Prostate gland (tissue), 2 donors: ENCODE results near the gene CTDSP1. TPM values are rescaled to one million over a fixed set of nuclear protein-coding genes. Genes with fewer than 3 reads are reported as not detected.

Experiments
- DNase-seq: peaks from one replicate; pipeline ENCODE4 v3.0.0-alpha.2; 2019; ENCODE audit warnings: low spot score
- H3K27ac ChIP-seq, 2 donors: fragments of 200-600 bp; sonication (generic); 2 replicates each; pipeline ENCODE4 v1.5.1; 2017 to 2019
- H3K27me3 ChIP-seq: fragments of 200-600 bp; sonication (generic); replicated peaks from 2 replicates; pipeline ENCODE4 v1.5.1; 2019; ENCODE audit not compliant: insufficient read depth
- H3K36me3 ChIP-seq, 2 donors: fragments of 200-600 bp; sonication (generic); 1 replicate in 1 of 2; 2 replicates in 1 of 2; pipeline versions ENCODE4 v1.5.1 to v1.8.1; 2017 to 2019
- H3K4me1 ChIP-seq: fragments of 200-600 bp; sonication (generic); replicated peaks from 2 replicates; pipeline ENCODE4 v1.5.1; 2019
- H3K4me3 ChIP-seq, 2 donors: fragments of 200-600 bp; sonication (generic); 2 replicates each; pipeline ENCODE4 v1.5.1; 2017 to 2019
- H3K9me3 ChIP-seq: fragments of 200-600 bp; sonication (generic); 2 replicates; pipeline ENCODE4 v1.5.1; 2017
- POLR2A ChIP-seq: fragments of 450-650 bp; IDR thresholded peaks from one replicate; pipeline ENCODE4 v1.6.1; 2016; ENCODE audit warnings: antibody characterized with exemption, mild to moderate bottlenecking
- POLR2AphosphoS5 ChIP-seq: sonication (generic); formaldehyde crosslinking; IDR thresholded peaks from one replicate; pipeline ENCODE4 v1.6.1; 2017; ENCODE audit warnings: antibody characterized with exemption
- WGBS: methylation state at CpG from one replicate; pipeline ENCODE4 v1.1.5; 2018; 5-methylcytosine and 5-hydroxymethylcytosine counted together
- intact Hi-C: fragments of 100-400 bp; cut with DNase I; formaldehyde crosslinking; loops from one replicate; pipeline ENCODE4 v1.14.2; 2022
- total RNA-seq, 2 donors: library from RNA; depleted of rRNA; stranded (reverse); fragments of >200 nt; gene quantifications; one replicate each; pipeline ENCODE4 v1.1.0, GENCODE V29; 2016
- TF ChIP-seq, protein P1 (sequence below), 4 experiments: fragments of 200-600 bp in 2 of 4; fragments of 450-650 bp in 2 of 4; sonication (generic) in 2 of 4; IDR thresholded peaks; 1 replicate in 3 of 4; 2 replicates in 1 of 4; pipeline ENCODE4 v1.5.1; 2016 to 2019; ENCODE audit warnings: antibody characterized with exemption in 4 of 4, mild to moderate bottlenecking in 2 of 4, moderate library complexity in 2 of 4

The CTDSP1 gene
- total RNA-seq, 2 donors from 2014 or later: 145 to 180 TPM

DNA sequence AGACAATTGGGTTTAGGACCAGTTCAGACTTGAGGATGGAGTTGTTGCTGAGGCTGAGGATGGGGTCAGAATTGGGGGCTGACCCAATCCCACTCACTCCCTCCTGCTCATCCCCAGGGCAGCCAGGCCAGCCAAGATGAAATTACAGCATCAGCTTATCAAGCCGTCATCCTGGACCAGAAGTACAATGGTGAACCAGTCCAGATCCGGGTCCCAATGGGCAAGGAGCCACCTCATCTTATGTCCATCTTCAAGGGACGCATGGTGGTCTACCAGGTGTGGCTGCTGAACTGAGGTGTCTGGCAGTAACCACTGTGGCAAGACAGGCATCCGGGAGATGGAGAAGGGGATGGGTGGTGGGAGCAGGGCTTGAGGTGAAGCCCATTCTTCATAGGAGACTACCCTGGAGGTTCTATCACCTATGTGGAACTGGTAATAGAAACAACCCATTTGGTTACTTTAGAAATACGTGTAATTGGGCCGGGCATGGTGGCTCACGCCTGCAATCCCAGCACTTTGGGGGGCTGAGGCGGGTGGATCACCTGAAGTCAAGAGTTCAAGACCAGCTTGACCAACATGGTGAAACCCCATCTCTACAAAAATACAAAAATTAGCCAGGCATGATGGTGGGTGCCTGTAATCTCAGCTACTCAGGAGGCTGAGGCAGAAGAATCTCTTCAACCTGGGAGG is 33.2 kb downstream of the CTDSP1 start:
- no peak overlapping the region for H3K4me3 ChIP-seq
- DNase-seq: no peak
- intact Hi-C loops: no loop called here
- H3K9me3 ChIP-seq: no peaks in the 10 kb centered on the region
- 93% methylated on average over 8 of the region's 8 CpGs for WGBS
- TF ChIP-seq, protein P1, sequence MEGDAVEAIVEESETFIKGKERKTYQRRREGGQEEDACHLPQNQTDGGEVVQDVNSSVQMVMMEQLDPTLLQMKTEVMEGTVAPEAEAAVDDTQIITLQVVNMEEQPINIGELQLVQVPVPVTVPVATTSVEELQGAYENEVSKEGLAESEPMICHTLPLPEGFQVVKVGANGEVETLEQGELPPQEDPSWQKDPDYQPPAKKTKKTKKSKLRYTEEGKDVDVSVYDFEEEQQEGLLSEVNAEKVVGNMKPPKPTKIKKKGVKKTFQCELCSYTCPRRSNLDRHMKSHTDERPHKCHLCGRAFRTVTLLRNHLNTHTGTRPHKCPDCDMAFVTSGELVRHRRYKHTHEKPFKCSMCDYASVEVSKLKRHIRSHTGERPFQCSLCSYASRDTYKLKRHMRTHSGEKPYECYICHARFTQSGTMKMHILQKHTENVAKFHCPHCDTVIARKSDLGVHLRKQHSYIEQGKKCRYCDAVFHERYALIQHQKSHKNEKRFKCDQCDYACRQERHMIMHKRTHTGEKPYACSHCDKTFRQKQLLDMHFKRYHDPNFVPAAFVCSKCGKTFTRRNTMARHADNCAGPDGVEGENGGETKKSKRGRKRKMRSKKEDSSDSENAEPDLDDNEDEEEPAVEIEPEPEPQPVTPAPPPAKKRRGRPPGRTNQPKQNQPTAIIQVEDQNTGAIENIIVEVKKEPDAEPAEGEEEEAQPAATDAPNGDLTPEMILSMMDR (IDR thresholded peaks at IDR 0.05): no peak
- no peak for TF ChIP-seq POLR2A
- no peak for TF ChIP-seq POLR2AphosphoS5
- H3K27ac ChIP-seq: no peak overlapping the region
- no peaks in the 10 kb centered on the region for H3K36me3 ChIP-seq
- no peaks in the 10 kb centered on the region for H3K27me3 ChIP-seq
- no peaks in the 10 kb centered on the region for H3K4me1 ChIP-seq

GRCh38 chr2:218434456-218434855 is 34.8 kb downstream of the CTDSP1 start:
- H3K27ac ChIP-seq: no peak overlapping the region
- no peak for DNase-seq
- 85% methylated on average over 9 of the region's 9 CpGs for WGBS
- H3K27me3 ChIP-seq: no peaks in the 10 kb centered on the region
- H3K36me3 ChIP-seq: no peaks in the 10 kb centered on the region
- intact Hi-C loops: no loop called here
- no peaks in the 10 kb centered on the region for H3K9me3 ChIP-seq
- no peaks in the 10 kb centered on the region for H3K4me1 ChIP-seq
- TF ChIP-seq POLR2AphosphoS5 (no peak), POLR2A (no peak)
- TF ChIP-seq, protein P1 (IDR thresholded peaks at IDR 0.05): no peak
- no peak overlapping the region for H3K4me3 ChIP-seq

GRCh38 chr2:218435003-218435982 is 35.6 kb downstream of the CTDSP1 start:
- Histone ChIP-seq H3K9me3 (no peaks in the 10 kb centered on the region), H3K4me1 (no peaks in the 10 kb centered on the region), H3K4me3 (no peak overlapping the region), H3K36me3 (no peaks in the 10 kb centered on the region), H3K27me3 (no peaks in the 10 kb centered on the region), H3K27ac (no peak overlapping the region)
- TF ChIP-seq POLR2AphosphoS5: no peak
- TF ChIP-seq, protein P1 (IDR thresholded peaks at IDR 0.05): no peak
- TF ChIP-seq POLR2A: no peak
- 91% methylated on average over 11 of the region's 11 CpGs for WGBS
- no peak for DNase-seq
- intact Hi-C loops: no loop called here

DNA sequence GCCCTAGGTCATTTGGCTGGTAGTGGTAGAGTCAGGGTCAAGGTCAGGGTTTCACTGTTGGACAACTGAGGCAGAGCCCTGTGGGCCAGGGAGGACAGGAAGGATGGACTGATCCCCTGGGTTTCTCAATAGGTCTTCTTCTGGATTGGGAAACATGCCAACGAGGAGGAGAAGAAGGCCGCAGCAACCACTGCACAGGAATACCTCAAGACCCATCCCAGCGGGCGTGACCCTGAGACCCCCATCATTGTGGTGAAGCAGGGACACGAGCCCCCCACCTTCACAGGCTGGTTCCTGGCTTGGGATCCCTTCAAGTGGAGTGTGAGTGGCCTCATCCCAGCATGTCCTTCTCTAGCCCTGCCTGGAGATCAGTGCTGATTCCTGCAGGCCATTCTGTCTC is 37.3 kb downstream of the CTDSP1 start:
- no peaks in the 10 kb centered on the region for H3K9me3 ChIP-seq
- no peaks in the 10 kb centered on the region for H3K27me3 ChIP-seq
- TF ChIP-seq POLR2A: no peak
- TF ChIP-seq, protein P1 (IDR thresholded peaks at IDR 0.05): no peak
- no peak for TF ChIP-seq POLR2AphosphoS5
- H3K36me3 ChIP-seq: no peaks in the 10 kb centered on the region
- 90% methylated on average over 5 of the region's 5 CpGs for WGBS
- intact Hi-C loops: no loop called here
- DNase-seq: no peak
- no peak overlapping the region for H3K4me3 ChIP-seq
- no peak overlapping the region for H3K27ac ChIP-seq
- no peaks in the 10 kb centered on the region for H3K4me1 ChIP-seq
